Pancreas (tissue), 10 donors: ENCODE measurements around the gene SLC38A11. TPM values are rescaled to one million over a fixed set of nuclear protein-coding genes. Genes with fewer than 3 reads are reported as not detected.

Experiments
- ATAC-seq, 4 donors: fragments of 200-7000 bp; cut with Tn5 transposase; one replicate each; pipeline versions ENCODE4 v1.8.0 to v1.9.1; 2020; ENCODE audit warnings: mild to moderate bottlenecking in 4 of 4, moderate library complexity in 4 of 4
- DNase-seq, 6 donors: peaks; one replicate each; pipeline ENCODE4 v3.0.0-alpha.2; 2020
- FAIRE-seq: peaks from 2 replicates; lab custom pipeline; 2012; peaks lifted over from hg19 to GRCh38; lab: Jason Lieb, UNC
- H3K27ac ChIP-seq, 4 donors: fragments of 200-600 bp; sonication (generic); 1 replicate in 3 of 4; 2 replicates in 1 of 4; pipeline versions ENCODE4 v1.5.0 to v1.8.0; 2020
- H3K27me3 ChIP-seq, 4 donors: fragments of 200-600 bp; one replicate each; pipeline ENCODE4 v1.8.0; 2021
- H3K36me3 ChIP-seq, 3 donors: fragments of 200-600 bp; sonication (generic) in 1 of 3; one replicate each; pipeline versions ENCODE4 v1.5.0 to v1.8.0; 2020 to 2021
- H3K4me1 ChIP-seq, 3 donors: fragments of 200-600 bp; one replicate each; pipeline ENCODE4 v1.8.0; 2021
- H3K4me3 ChIP-seq, 4 donors: fragments of 200-600 bp; sonication (generic) in 2 of 4; one replicate each; pipeline versions ENCODE4 v1.5.0 to v1.8.0; 2020 to 2021
- H3K9me3 ChIP-seq, 4 donors: fragments of 200-600 bp; one replicate each; pipeline ENCODE4 v1.8.0; 2021
- CTCF ChIP-seq, 4 donors: fragments of 200-600 bp; sonication (generic) in 3 of 4; IDR thresholded peaks; one replicate each; pipeline versions ENCODE4 v1.5.0 to v1.8.0; 2021; ENCODE audit warnings: antibody characterized with exemption in 4 of 4
- WGBS, 2 donors: extraction: QIAGEN DNeasy Blood & Tissue Kit; methylation state at CpG; one replicate each; pipeline ENCODE4 v1.1.7; 2013; 5-methylcytosine and 5-hydroxymethylcytosine counted together
- intact Hi-C, 3 donors: fragments of 100-400 bp; cut with DNase I; formaldehyde crosslinking; loops; one replicate each; pipeline versions ENCODE4 v1.11.1 to v1.14.2; 2022
- polyA plus RNA-seq, 2 donors: library from polyadenylated mRNA; stranded (reverse); fragments of 200-250 nt; gene quantifications; one replicate each; pipeline ENCODE4 v1.2.3, GENCODE V29; 2013
- total RNA-seq, 6 donors: library from RNA; stranded (reverse); fragmentation: NEBNext Ultra II Directional in 4 of 6; extraction: Animal tissue kit (Norgen Biotek cat#: 25700) in 4 of 6; gene quantifications; one replicate each; pipeline versions ENCODE4 v1.2.1 to v1.2.4, GENCODE V29; 2021 to 2023
- donor health status: healthy with polysubstance abuse.
- donor health status: DM: no; HTN: no; CAD: no; lungs with moderate emphysema.
- donor health status: DM: no; HTN: no; CAD: no.
- donor health status: control.
- donor health status: control.
- donor health status: Bipolar disorder and iron deficiency.
- donor health status: DM: yes; HTN: yes; CAD: no.
- donor health status: DM: no; HTN: no; CAD: no.
- donor health status: DM: no; HTN: no; CAD: no.
- donor health status: DM: yes; HTN: yes; CAD: no.

SLC38A11 gene
- total and polyA plus RNA-seq, 8 donors = 0.55 to 5.7 (median 2.3) TPM

GRCh38 chr2:164859251-164859818 is 96.0 kb downstream of the SLC38A11 start:
- ATAC-seq = peak in 3 of 4 donors; percentile 25 to 76 (median 67)
- no peaks in the 10 kb centered on the region for H3K27me3 ChIP-seq
- peaks cover 7 to 25% (median 10%) of the 10 kb centered on the region in 3 donors for H3K4me1 ChIP-seq
- H3K4me3 ChIP-seq = no peak overlapping the region
- H3K9me3 ChIP-seq = no peaks in the 10 kb centered on the region
- 39 to 45% methylated on average over 2 of the region's 2 CpGs for WGBS, 2 donors
- H3K36me3 ChIP-seq = no peaks in the 10 kb centered on the region
- DNase-seq = no peak
- intact Hi-C loops = no loop called here
- no peak for FAIRE-seq
- TF ChIP-seq CTCF (IDR thresholded peaks at IDR 0.05) = no peak
- no peak overlapping the region for H3K27ac ChIP-seq

- H3K27ac ChIP-seq = no peak overlapping the region
- H3K4me3 ChIP-seq = no peak overlapping the region
- no peaks in the 10 kb centered on the region for H3K36me3 ChIP-seq
- peaks cover 0 to 27% (median 9%) of the 10 kb centered on the region in 3 donors for H3K4me1 ChIP-seq
- ATAC-seq (no peak), DNase-seq (no peak), FAIRE-seq (no peak)
- intact Hi-C loops = no loop called here
- no peaks in the 10 kb centered on the region for H3K9me3 ChIP-seq
- WGBS, 2 donors = 63 to 72% methylated on average over 4 of the region's 4 CpGs
- TF ChIP-seq CTCF (IDR thresholded peaks at IDR 0.05) = no peak
- H3K27me3 ChIP-seq = no peaks in the 10 kb centered on the region
Measured at GRCh38 chr2:164852086-164852485, 103.2 kb downstream of the SLC38A11 start.

DNA sequence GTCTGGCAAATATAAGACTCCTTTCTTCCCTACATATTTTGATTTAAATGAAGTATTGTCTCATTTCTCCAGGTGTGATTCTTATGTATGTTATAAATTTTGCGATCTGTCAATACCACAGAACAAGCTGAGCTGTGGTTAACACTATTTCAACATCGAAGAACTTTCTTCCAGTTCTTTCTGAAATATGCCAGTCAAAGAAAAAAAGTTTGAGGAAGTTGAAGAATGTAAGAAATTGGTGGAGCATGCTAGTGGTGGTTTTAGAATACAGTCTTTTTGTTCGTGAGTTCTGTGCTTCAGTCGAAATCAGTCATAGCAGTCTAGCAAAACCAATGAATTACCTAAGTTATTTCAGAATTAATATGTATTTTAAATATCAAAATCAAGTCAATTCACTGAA is 105.1 kb downstream of the SLC38A11 start:
- Histone ChIP-seq H3K36me3 (no peaks in the 10 kb centered on the region), H3K9me3 (no peaks in the 10 kb centered on the region), H3K4me1 (peaks cover 0 to 32% (median 19%) of the 10 kb centered on the region in 3 donors), H3K4me3 (no peak overlapping the region), H3K27ac (peak overlapping the region in 1 of 4 donors; percentile 26), H3K27me3 (no peaks in the 10 kb centered on the region)
- no peak for DNase-seq
- peak in 3 of 4 donors; percentile 35 to 54 (median 39) for ATAC-seq
- FAIRE-seq = no peak
- no peak for TF ChIP-seq CTCF (IDR thresholded peaks at IDR 0.05)
- 52 to 54% methylated on average over 4 of the region's 4 CpGs for WGBS, 2 donors
- intact Hi-C loops = no loop called here

DNA sequence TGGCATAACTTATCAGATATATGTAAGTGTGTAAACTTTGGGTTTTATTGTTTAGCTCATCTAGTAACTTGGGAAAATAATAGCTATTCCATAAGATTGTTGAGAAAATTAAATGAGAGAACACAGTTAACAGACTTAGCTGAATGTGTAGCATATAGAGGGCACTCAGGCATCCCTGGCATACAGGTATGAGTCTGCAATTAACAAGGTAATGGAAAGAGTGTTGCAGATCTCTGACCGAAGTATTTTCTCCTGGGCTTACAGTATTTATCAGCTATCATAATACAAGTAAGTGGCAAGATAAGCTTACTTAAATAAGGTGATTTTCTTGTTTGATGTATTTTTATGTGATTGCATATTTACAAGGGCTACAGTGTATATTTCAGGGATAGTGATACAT is 105.8 kb downstream of the SLC38A11 start:
- peaks cover 0 to 32% (median 19%) of the 10 kb centered on the region in 3 donors for H3K4me1 ChIP-seq
- intact Hi-C loops = loop anchor here in 1 of 3 donors (10.0 kb wide), 1 partner anchor 55 kb away; no protein-coding TSS in a partner anchor
- no peak overlapping the region for H3K27ac ChIP-seq
- FAIRE-seq (no peak), DNase-seq (no peak), ATAC-seq (peak in 2 of 4 donors; percentile 77 to 85)
- H3K27me3 ChIP-seq = no peaks in the 10 kb centered on the region
- TF ChIP-seq CTCF (IDR thresholded peaks at IDR 0.05) = no peak
- H3K4me3 ChIP-seq = no peak overlapping the region
- WGBS, 2 donors = 9 to 16% methylated on average over 1 of the region's 1 CpG
- H3K36me3 ChIP-seq = no peaks in the 10 kb centered on the region
- no peaks in the 10 kb centered on the region for H3K9me3 ChIP-seq
